Urinary bladder (tissue), 4 donors: ENCODE results near the gene AHRR. TPM values are rescaled to one million over a fixed set of nuclear protein-coding genes. Genes with fewer than 3 reads are reported as not detected.

ENCODE experiments used
- DNase-seq: peaks from one replicate; pipeline ENCODE4 v3.0.0-alpha.2; 2015; ENCODE audit errors: extremely low spot score
- H3K27ac ChIP-seq: one replicate; pipeline ENCODE4 v1.5.1; 2013; ENCODE audit warnings: low read depth, mild to moderate bottlenecking, moderate library complexity
- H3K36me3 ChIP-seq: one replicate; pipeline ENCODE4 v1.6.1; 2013; ENCODE audit warnings: mild to moderate bottlenecking, moderate library complexity; ENCODE audit not compliant: insufficient read depth
- H3K4me1 ChIP-seq: one replicate; pipeline ENCODE4 v1.6.1; 2013; ENCODE audit warnings: mild to moderate bottlenecking, moderate library complexity; ENCODE audit not compliant: insufficient read depth
- H3K4me3 ChIP-seq: one replicate; pipeline ENCODE4 v1.5.1; 2013; ENCODE audit warnings: low read depth, low read length
- WGBS: extraction: QIAGEN DNeasy Blood & Tissue Kit; methylation state at CpG from one replicate; pipeline ENCODE4 v1.1.7; 2013; 5-methylcytosine and 5-hydroxymethylcytosine counted together
- polyA plus RNA-seq: library from polyadenylated mRNA; stranded (reverse); fragments of 200-250 nt; gene quantifications from one replicate; pipeline ENCODE4 v1.2.3, GENCODE V29; 2013
- total RNA-seq: library from RNA; depleted of rRNA; stranded (reverse); fragments of >200 nt; gene quantifications from one replicate; pipeline ENCODE4 v1.2.3, GENCODE V29; 2014
- donor health status: healthy with polysubstance abuse.
- donor health status: healthy.

Gene AHRR
- total and polyA plus RNA-seq, 2 donors = 6.5 to 6.7 TPM

DNA sequence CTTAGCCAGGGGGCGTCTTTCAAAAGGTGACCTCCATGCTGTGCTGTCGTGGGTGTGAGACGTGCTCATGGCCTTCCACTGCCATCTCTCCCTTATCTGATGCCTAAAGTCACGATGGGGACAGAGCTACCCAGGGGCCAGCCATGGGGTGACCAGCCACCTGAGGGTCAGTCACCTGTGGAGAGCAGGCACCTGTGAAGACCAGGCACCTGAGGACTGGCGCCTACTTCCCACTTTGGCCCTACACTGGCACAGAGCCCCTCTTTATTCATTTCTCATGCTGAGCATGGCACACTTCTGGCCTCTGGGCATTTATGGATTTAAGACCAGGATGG lies 115.1 kb downstream of the AHRR start:
- no peaks in the 10 kb centered on the region for H3K36me3 ChIP-seq
- no peak overlapping the region for H3K4me3 ChIP-seq
- H3K4me1 ChIP-seq = no peaks in the 10 kb centered on the region
- DNase-seq = no peak
- WGBS = 80% methylated on average over 5 of the region's 5 CpGs
- no peak overlapping the region for H3K27ac ChIP-seq

DNA sequence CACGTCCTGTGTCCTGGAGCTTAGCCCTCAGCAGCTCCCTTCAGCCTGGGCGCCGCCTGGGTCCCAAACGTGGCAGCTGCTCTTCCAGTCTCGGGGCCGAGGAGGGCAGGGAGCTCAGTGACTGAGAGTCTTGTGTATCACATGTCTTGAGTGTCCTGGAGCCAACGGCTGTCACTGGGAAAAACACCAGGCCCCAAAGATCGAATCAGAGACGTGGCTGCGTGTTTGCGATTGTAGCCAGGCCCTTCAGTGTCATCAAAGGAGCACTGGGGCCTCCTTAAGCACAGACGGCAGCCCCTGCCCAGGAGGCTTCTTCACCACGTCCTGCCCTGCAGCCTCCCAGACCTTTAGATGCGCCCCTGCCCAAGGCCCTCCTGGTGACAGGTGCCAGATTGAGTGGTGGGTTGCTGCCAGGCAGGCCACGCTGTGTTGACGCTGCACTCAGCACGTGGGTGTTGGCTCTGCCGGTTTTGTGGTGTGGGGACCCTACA lies 115.8 kb downstream of the AHRR start:
- no peak for DNase-seq
- H3K4me1 ChIP-seq = peaks cover 2% of the 10 kb centered on the region
- 50% methylated on average over 18 of the region's 18 CpGs for WGBS
- H3K4me3 ChIP-seq = no peak overlapping the region
- no peak overlapping the region for H3K27ac ChIP-seq
- H3K36me3 ChIP-seq = no peaks in the 10 kb centered on the region

DNA sequence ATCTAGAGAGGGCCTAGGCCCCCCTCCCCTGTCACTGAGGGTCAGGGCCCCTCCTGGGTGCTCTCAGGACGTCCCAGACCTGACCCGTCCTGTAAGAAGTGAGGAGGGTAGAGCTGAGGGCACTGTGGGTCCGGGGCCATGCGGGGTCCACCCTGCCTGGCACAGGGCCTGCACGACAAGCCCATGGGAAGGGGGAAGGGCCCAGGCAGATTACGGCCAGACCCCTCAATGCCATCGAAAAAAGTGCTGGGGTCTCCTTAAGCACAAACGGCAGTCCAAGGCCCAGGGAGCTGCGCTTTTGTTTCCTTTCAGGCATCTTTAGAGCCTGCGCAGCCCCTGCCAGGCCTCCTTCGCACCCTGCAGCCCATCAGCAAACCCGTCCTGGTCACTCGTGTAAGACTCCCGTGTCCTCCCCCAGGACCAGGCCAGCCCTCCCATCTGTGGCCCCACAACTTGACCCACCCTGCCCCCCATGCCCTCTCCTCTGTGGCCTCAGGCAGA lies 117.0 kb downstream of the AHRR start:
- H3K4me3 ChIP-seq = no peak overlapping the region
- 68% methylated on average over 14 of the region's 14 CpGs for WGBS
- peaks cover 2% of the 10 kb centered on the region for H3K4me1 ChIP-seq
- H3K36me3 ChIP-seq = no peaks in the 10 kb centered on the region
- H3K27ac ChIP-seq = no peak overlapping the region
- no peak for DNase-seq

DNA sequence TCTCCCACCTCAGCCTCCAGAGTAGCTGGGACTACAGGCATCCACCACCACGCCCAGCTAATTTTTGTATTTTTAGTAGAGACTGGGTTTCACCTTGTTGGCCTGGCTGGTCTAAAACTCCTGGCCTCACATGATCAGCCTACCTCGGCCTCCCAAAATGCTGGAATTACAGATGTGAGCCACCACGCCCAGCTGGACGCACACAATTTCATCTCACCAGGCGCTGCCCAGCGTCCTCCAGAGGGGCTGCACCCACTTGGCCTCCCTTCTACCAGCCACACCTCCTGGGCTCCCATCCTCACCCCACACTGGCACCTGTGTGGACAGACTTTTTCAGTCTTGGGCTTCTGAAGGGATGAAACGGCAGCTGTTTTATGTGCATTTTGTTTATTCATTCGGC lies 117.7 kb downstream of the AHRR start:
- Histone ChIP-seq H3K4me3 (no peak overlapping the region), H3K36me3 (no peaks in the 10 kb centered on the region), H3K27ac (no peak overlapping the region), H3K4me1 (peaks cover 2% of the 10 kb centered on the region)
- 77% methylated on average over 8 of the region's 8 CpGs for WGBS
- DNase-seq = no peak

DNA sequence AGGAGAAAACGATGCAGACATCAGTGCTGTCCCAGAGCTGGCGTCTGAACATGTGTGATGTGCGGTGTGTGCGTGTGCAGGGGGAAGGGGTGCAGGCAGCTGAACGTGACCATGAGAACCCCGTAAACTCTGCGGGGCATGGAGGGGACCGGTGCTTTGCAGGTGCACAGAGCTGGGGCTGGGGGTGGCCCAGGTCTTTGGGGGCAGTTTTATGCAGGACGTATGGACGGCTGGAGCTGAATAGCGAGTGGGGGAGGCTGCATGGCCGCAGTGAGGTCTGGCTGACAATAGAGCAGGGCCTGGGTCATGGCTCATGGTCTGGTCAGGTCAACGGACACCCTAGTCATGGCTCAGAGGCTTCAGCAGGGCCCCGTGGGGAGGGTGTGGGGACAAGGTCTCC lies 118.1 kb downstream of the AHRR start:
- Histone ChIP-seq H3K36me3 (no peaks in the 10 kb centered on the region), H3K27ac (no peak overlapping the region), H3K4me3 (no peak overlapping the region), H3K4me1 (peaks cover 2% of the 10 kb centered on the region)
- 71% methylated on average over 14 of the region's 14 CpGs for WGBS
- DNase-seq = no peak

DNA sequence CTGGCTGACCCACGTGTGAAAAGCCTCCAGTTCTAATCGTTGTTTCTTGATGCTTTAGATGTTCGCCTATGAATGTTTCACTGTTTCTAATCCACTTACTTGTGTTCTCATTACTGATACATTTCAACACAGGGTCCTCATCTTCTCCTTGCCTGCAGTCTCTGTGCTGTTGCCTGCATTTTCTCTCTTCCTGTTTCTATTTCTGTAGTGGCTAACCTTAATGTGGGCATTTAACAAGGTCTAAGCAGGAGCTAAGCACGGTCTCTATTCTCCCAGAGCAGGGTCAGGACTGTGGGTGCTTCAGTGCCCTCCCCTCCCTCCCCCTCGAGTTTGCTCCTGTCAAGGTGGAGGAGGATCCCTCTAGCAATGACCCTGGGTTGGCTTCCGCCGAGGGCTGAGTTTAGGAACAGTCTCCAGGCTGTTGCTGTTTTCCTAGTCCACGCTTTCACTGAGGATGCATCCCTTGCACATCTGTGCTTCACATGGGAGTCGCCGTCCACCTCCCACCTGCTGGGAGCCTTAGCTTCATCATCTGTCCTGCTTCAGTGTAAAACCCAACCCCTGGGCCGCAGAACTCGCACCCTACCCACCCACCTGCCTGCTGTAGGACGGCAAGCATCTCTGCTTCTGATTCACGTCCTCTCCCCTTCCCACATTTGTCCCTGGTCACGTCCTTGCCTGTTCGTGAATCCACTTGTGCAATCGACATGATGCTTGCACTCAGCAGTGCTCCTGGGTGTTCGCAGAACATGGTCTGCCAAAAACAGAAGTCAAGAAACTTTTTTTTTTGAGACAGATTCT lies 119.1 kb downstream of the AHRR start:
- Histone ChIP-seq H3K4me1 (peaks cover 2% of the 10 kb centered on the region), H3K27ac (no peak overlapping the region), H3K4me3 (no peak overlapping the region), H3K36me3 (no peaks in the 10 kb centered on the region)
- DNase-seq = no peak
- WGBS = 76% methylated on average over 18 of the region's 18 CpGs

DNA sequence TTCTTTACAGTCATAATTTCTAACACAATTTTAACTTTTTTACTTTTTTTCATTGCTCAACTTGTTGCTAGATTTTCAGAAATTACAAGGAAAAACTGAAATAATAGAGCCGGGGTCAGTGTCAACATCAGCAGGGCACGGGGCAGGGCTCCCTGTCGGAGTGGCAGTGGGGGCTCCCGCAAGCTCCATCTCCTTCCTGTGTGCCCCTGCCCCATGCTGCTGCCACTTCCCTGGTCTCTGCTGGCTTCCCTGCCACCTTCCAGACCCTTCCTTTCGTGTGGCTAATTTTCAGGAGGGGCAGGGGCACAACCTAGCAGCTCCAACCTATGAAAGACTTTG lies 120.5 kb downstream of the AHRR start:
- peaks cover 2% of the 10 kb centered on the region for H3K4me1 ChIP-seq
- no peak overlapping the region for H3K27ac ChIP-seq
- 92% methylated on average over 5 of the region's 5 CpGs for WGBS
- H3K4me3 ChIP-seq = peak overlapping the region; percentile 77
- DNase-seq = no peak
- no peaks in the 10 kb centered on the region for H3K36me3 ChIP-seq

DNA sequence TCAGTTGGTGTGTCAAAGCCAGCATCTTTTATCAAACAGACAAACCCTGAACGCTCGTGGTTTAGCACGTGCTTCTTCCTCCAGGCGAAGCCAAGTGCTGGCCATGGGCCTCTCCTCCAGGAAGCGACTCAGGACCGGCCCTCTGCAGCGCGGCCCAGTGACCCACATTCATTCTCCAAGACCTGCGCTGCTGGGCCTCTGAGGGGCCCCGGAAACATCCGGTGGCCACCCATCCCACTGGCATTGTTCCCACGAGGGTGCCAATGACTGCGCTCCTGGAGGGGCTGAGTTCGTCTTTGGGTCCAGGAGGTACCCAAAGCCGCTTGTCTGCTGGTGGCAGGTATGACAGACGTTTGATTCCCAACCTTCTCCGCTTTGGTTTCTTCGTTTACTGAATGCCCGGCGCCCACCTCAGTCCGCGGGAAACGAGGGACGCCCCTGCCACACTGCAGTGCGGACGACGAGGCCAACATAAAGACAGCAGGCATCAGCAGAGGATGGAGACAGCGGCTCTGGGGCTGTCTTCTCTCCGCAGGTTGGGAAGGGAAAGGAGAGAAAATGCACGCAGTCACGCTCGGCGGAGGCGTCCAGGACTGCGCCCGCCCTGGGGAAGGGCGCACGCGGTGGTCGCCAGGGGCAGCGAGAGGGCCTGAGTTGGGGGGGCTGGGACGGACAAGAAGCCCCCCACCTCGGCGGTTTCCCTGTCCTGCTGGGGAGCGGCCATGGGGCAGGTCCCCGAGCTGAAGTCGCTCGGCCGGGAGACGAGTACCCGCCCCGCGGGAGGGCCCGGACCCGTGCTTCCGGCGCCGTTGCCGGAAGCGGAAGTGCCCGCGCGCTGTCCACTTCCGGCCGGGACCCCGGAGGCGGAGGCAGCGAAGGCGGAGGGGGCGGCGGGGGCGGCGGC lies 121.1 kb downstream of the AHRR start, which contains the start of gene EXOC3:
Gene EXOC3 (plus strand): TSS at position 842 of the 904 bp plus-strand sequence. CDS start 3,030 bp downstream, outside the sequence.
- peak within 1 kb of the TSS; percentile 73 for H3K27ac ChIP-seq
- no peaks in the 10 kb centered on the region for H3K36me3 ChIP-seq
- H3K4me3 ChIP-seq = peak within 1 kb of the TSS; percentile 77
- WGBS = 5% methylated on average over 71 of the region's 73 CpGs
- H3K4me1 ChIP-seq = peaks cover 2% of the 10 kb centered on the region
- DNase-seq = no peak

DNA sequence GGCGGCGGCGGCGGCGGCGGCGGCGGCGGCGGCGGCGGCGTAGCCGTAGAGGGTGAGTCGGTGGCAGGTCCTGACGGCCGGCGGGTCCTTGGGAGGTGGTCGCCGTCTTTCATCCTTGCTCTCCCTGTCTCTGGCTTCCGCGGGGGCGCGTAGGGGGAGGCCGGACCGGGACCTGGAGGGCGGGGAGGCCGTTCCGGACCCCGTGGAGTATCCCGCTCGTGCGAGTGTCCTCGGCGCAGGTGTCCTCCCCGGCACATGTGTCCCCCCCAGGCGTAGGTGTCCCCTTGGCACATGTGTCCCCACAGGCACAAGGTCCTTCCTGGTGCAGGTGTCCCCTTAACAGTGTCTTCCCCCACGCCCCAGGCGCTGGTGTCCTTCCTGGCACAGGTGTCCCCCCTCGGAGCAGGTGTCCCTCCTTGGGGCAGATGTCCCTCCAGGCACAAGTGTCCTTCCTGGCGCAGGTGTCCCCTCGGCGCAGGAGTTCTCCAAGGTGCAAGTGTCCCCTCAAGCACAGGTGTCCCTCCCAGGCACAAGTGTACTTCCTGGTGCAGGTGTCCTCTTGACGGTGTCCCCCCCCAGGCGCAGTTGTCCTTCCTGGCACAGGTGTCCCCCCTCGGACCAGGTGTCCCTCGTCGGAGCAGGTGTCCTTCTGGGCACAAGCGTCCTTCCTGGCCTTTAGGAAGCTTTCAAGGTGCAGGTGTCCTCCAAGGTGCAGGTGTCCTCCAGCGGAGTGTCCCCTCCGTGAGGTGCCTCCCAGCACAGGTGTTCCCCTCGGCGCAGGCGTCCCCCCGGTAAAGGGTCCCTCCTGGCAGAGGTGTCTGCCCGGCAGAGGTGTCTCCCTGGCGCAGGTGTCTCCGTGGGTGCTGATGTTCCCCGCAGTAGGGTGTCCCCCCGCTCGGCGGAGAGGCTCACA lies 122.0 kb downstream of the AHRR start:
- 16% methylated on average over 62 of the region's 62 CpGs for WGBS
- peaks cover 2% of the 10 kb centered on the region for H3K4me1 ChIP-seq
- H3K27ac ChIP-seq = no peak overlapping the region
- no peaks in the 10 kb centered on the region for H3K36me3 ChIP-seq
- no peak for DNase-seq
- peak overlapping the region; percentile 77 for H3K4me3 ChIP-seq

DNA sequence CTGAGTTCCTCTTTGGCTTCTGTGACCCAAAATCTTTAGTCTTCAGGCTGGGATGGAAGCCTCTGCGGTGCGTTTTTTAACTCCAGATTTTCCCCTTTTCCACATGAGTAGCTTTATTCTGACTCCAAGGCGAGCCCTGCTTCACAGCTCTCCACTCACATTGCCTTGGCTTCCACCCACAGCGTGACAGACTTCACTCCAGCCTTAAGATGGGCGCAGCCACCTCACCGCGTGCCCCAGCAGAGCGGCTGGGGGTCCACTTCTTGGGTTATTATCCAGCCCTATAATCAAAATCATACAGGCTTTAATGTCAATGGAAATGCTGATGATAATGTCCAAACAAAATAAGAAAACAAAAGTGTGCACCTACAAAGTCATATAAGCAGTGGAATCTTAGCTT lies 122.7 kb downstream of the AHRR start:
- Histone ChIP-seq H3K36me3 (no peaks in the 10 kb centered on the region), H3K27ac (no peak overlapping the region), H3K4me1 (peaks cover 2% of the 10 kb centered on the region), H3K4me3 (peak overlapping the region; percentile 77)
- no peak for DNase-seq
- 80% methylated on average over 8 of the region's 8 CpGs for WGBS

DNA sequence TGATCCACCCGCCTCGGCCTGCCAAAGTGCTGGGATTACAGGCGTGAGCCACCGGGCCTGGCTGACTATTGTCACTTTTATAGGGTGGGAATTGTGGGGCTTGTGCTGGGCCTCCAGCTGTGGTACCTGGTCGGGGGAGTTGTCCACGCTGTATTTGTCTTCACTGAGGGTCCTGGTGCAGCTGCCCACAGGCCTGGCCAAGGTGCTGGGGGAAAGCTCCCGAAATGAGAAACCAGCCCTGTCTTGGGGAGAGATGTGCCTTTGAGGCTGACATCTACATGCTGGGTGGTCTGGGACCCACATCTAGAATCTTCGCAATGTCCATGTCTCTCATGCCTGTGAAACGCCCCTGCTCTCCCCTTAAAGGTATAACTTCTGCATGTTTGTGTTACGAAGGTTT lies 124.1 kb downstream of the AHRR start:
- DNase-seq = no peak

DNA sequence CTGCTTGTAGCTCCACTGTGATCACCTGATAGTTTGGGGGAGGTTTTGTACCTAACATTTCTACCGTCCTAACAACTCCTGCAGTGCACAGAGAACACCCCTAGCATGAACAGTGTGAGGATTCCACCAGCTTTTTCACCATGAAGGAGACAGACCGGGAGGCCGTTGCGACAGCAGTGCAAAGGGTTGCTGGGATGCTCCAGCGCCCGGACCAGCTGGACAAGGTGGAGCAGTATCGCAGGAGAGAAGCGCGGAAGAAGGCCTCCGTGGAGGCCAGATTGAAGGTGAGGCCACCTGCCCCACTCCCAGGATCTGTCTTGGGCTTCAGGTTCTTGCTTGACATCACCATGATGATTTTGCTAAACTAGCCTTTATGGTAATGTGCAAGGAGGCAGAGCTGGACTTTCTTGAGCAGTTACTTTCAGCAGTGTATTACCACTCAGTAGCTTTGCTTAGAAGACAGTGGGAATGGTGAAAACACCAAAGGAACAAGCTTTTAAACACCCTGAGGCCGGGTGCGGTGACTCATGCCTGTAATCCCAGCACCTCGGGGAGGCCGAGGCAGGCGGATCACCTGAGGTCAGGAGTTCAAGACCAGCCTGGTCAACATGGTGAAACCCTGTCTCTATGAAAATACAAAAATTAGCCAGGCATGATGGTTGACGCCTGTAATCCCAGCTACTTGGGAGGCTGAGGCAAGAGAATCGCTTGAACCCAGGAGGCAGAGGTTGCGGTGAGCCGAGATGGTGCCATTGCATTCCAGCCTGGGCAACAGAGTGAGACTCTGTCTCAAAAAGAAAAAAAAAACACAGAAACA lies 124.8 kb downstream of the AHRR start:
- peaks cover 2% of the 10 kb centered on the region for H3K36me3 ChIP-seq
- no peak overlapping the region for H3K4me3 ChIP-seq
- no peak for DNase-seq
- 87% methylated on average over 19 of the region's 19 CpGs for WGBS
- peaks cover 2% of the 10 kb centered on the region for H3K4me1 ChIP-seq
- H3K27ac ChIP-seq = no peak overlapping the region

More for the DNA sequence above, 124.1 kb downstream of the AHRR start:
- WGBS = 88% methylated on average over 10 of the region's 10 CpGs
- Histone ChIP-seq H3K4me1 (peaks cover 2% of the 10 kb centered on the region), H3K36me3 (peaks cover 2% of the 10 kb centered on the region), H3K4me3 (no peak overlapping the region), H3K27ac (no peak overlapping the region)
